Mucosa of gallbladder (tissue), 1 donor: ENCODE measurements around the gene GP1BB. TPM values are rescaled to one million over a fixed set of nuclear protein-coding genes. Genes with fewer than 3 reads are reported as not detected.

Experiments
- DNase-seq: peaks from one replicate; pipeline ENCODE4 v3.0.0-alpha.2; 2020; ENCODE audit warnings: low spot score
- total RNA-seq: library from RNA; stranded (reverse); gene quantifications from one replicate; pipeline ENCODE4 v1.2.1, GENCODE V29; 2021
- donor health status: DM: no; HTN: no; CAD: no.

GP1BB gene
- total RNA-seq, 1 donor from 2014 or later = 5.4 TPM

GRCh38 chr22:19756288-19757128, 33.2 kb downstream of the GP1BB start:
- DNase-seq = peak; percentile 41

- no peak for DNase-seq
These were observed 34.0 kb downstream of the GP1BB start for GRCh38 chr22:19757140-19757984.

- no peak for DNase-seq
These were observed 34.9 kb downstream of the GP1BB start for GRCh38 chr22:19757985-19758895.

GRCh38 chr22:19758896-19759426, 35.6 kb downstream of the GP1BB start:
- DNase-seq = no peak

GRCh38 chr22:19759427-19760057, 36.2 kb downstream of the GP1BB start:
- DNase-seq = no peak

GRCh38 chr22:19760058-19760950, 37.0 kb downstream of the GP1BB start, which contains the start of gene TBX1:
Gene TBX1 (plus strand): TSS chr22:19760778. CDS start chr22:19760844, 66 bp downstream.
- no peak for DNase-seq

- DNase-seq = no peak
These were observed 37.8 kb downstream of the GP1BB start for GRCh38 chr22:19760951-19761724.

- DNase-seq = no peak
These were observed 38.6 kb downstream of the GP1BB start for GRCh38 chr22:19761725-19762567.

- DNase-seq = no peak
These were observed 39.5 kb downstream of the GP1BB start for GRCh38 chr22:19762568-19763457.

GRCh38 chr22:19763458-19764298, 40.3 kb downstream of the GP1BB start:
- no peak for DNase-seq

- DNase-seq = no peak
These were observed 40.9 kb downstream of the GP1BB start for GRCh38 chr22:19764299-19764593.

- DNase-seq = no peak
These were observed 41.5 kb downstream of the GP1BB start for GRCh38 chr22:19764636-19765476.

GRCh38 chr22:19765477-19766239, 42.3 kb downstream of the GP1BB start:
- no peak for DNase-seq

GRCh38 chr22:19766240-19766510, 42.8 kb downstream of the GP1BB start:
- no peak for DNase-seq
